Liver (tissue), 9 donors: ENCODE results near the gene IPO9. TPM values are rescaled to one million over a fixed set of nuclear protein-coding genes. Genes with fewer than 3 reads are reported as not detected.
A peak's percentile ranks its signal among the peaks of the same experiment; 100 is the strongest.
"Not testable (repeated sequence)": the region's sequence is repeated elsewhere in the genome, so short reads cannot be mapped to it uniquely, and the experiment has no call there.

Experiments
- DNase-seq: peaks from one replicate; pipeline ENCODE4 v3.0.0-alpha.2; 2017; ENCODE audit warnings: low spot score
- H3K27ac ChIP-seq, 2 donors: one replicate each; pipeline ENCODE4 v1.7.0; 2013; ENCODE audit warnings: inconsistent platforms in 2 of 2, low read length in 2 of 2, control low read depth in 1 of 2, low read depth in 1 of 2, mild to moderate bottlenecking in 1 of 2
- H3K27me3 ChIP-seq, 4 donors: one replicate each; pipeline versions ENCODE4 v1.6.1 to v1.7.0; 2013; ENCODE audit warnings: low read length in 3 of 4, inconsistent platforms in 1 of 4, mild to moderate bottlenecking in 1 of 4, moderate library complexity in 1 of 4; ENCODE audit not compliant: control insufficient read depth in 4 of 4, insufficient read depth in 4 of 4
- H3K36me3 ChIP-seq, 4 donors: one replicate each; pipeline versions ENCODE4 v1.6.1 to v1.7.0; 2013; ENCODE audit warnings: low read length in 3 of 4, mild to moderate bottlenecking in 3 of 4, low read depth in 1 of 4, moderate library complexity in 1 of 4; ENCODE audit not compliant: control insufficient read depth in 4 of 4, insufficient read depth in 3 of 4
- H3K4me1 ChIP-seq, 4 donors: one replicate each; pipeline versions ENCODE4 v1.6.1 to v1.7.0; 2013; ENCODE audit warnings: low read length in 3 of 4, mild to moderate bottlenecking in 3 of 4, moderate library complexity in 1 of 4; ENCODE audit not compliant: control insufficient read depth in 4 of 4, insufficient read depth in 4 of 4
- H3K4me3 ChIP-seq, 3 donors: one replicate each; pipeline versions ENCODE4 v1.6.1 to v1.7.0; 2013; ENCODE audit warnings: low read length in 3 of 3, control low read depth in 1 of 3, low read depth in 1 of 3, mild to moderate bottlenecking in 1 of 3
- H3K9ac ChIP-seq, 2 donors: one replicate each; pipeline ENCODE4 v1.7.0; 2013; ENCODE audit warnings: low read length in 2 of 2, mild to moderate bottlenecking in 2 of 2, moderate library complexity in 2 of 2, control low read depth in 1 of 2, low read depth in 1 of 2
- H3K9me3 ChIP-seq, 4 donors: one replicate each; pipeline versions ENCODE4 v1.6.1 to v1.7.0; 2013; ENCODE audit warnings: low read length in 3 of 4; ENCODE audit not compliant: control insufficient read depth in 4 of 4
- ATF3 ChIP-seq: IDR thresholded peaks from 2 replicates; pipeline ENCODE4 v1.6.1; 2016; ENCODE audit warnings: antibody characterized with exemption
- CTCF ChIP-seq: fragments of 150-350 bp; IDR thresholded peaks from 2 replicates; pipeline ENCODE4 v1.5.1; 2017; ENCODE audit warnings: improper control_type of control experiment, low read depth, low read length; ENCODE audit not compliant: missing input control
- EGR1 ChIP-seq, 2 donors: IDR thresholded peaks; 2 replicates each; pipeline ENCODE4 v1.6.1; 2016 to 2018; ENCODE audit warnings: antibody characterized with exemption in 2 of 2, low read depth in 2 of 2
- FOXA1 ChIP-seq: IDR thresholded peaks from 2 replicates; pipeline ENCODE4 v1.6.1; 2016; ENCODE audit warnings: antibody characterized with exemption
- FOXA2 ChIP-seq: IDR thresholded peaks from 2 replicates; pipeline ENCODE4 v1.6.1; 2016; ENCODE audit warnings: antibody characterized with exemption
- GABPA ChIP-seq, 2 donors: IDR thresholded peaks in 1 of 2; conservative IDR thresholded peaks in 1 of 2; 2 replicates each; pipeline ENCODE4 v1.6.1; 2016; ENCODE audit warnings: antibody characterized with exemption in 2 of 2, mild to moderate bottlenecking in 1 of 2, moderate library complexity in 1 of 2
- HNF4A ChIP-seq, 2 donors: conservative IDR thresholded peaks; 2 replicates each; pipeline ENCODE4 v1.6.1; 2016; ENCODE audit warnings: antibody characterized with exemption in 2 of 2, mild to moderate bottlenecking in 2 of 2
- HNF4G ChIP-seq: IDR thresholded peaks from 2 replicates; pipeline ENCODE4 v1.6.1; 2016; ENCODE audit warnings: antibody characterized with exemption
- JUND ChIP-seq, 2 donors: IDR thresholded peaks; 2 replicates each; pipeline ENCODE4 v1.6.1; 2016; ENCODE audit warnings: antibody characterized with exemption in 2 of 2
- MAX ChIP-seq: IDR thresholded peaks from 2 replicates; pipeline ENCODE4 v1.6.1; 2016; ENCODE audit warnings: antibody characterized with exemption
- NR2F2 ChIP-seq: IDR thresholded peaks from 2 replicates; pipeline ENCODE4 v1.6.1; 2016; ENCODE audit warnings: antibody characterized with exemption
- RAD21 ChIP-seq, 2 donors: IDR thresholded peaks; 2 replicates each; pipeline ENCODE4 v1.6.1; 2016; ENCODE audit warnings: antibody characterized with exemption in 2 of 2, mild to moderate bottlenecking in 2 of 2
- REST ChIP-seq: IDR thresholded peaks from 2 replicates; pipeline ENCODE4 v1.6.1; 2016; ENCODE audit warnings: antibody characterized with exemption, mild to moderate bottlenecking
- RXRA ChIP-seq, 2 donors: IDR thresholded peaks; 2 replicates each; pipeline ENCODE4 v1.6.1; 2017 to 2018; ENCODE audit warnings: antibody characterized with exemption in 2 of 2, mild to moderate bottlenecking in 1 of 2
- SP1 ChIP-seq: IDR thresholded peaks from 2 replicates; pipeline ENCODE4 v1.6.1; 2018; ENCODE audit warnings: antibody characterized with exemption, mild to moderate bottlenecking
- TAF1 ChIP-seq: conservative IDR thresholded peaks from 2 replicates; pipeline ENCODE4 v1.6.1; 2016; ENCODE audit warnings: antibody characterized with exemption, mild to moderate bottlenecking
- YY1 ChIP-seq: IDR thresholded peaks from 2 replicates; pipeline ENCODE4 v1.6.1; 2016; ENCODE audit warnings: antibody characterized with exemption, mild to moderate bottlenecking
- ZBTB33 ChIP-seq: IDR thresholded peaks from 2 replicates; pipeline ENCODE4 v1.6.1; 2016; ENCODE audit warnings: antibody characterized with exemption
- WGBS: extraction: QIAGEN DNeasy Blood & Tissue Kit; methylation state at CpG from one replicate; pipeline ENCODE4 v1.1.7; 2013; 5-methylcytosine and 5-hydroxymethylcytosine counted together
- polyA plus RNA-seq, 2 donors: library from polyadenylated mRNA; stranded (reverse) in 1 of 2; unstranded in 1 of 2; fragments of 200-250 nt in 1 of 2; fragments of >200 nt in 1 of 2; fragmentation: Nextera tagmentation in 1 of 2; extraction: Ambion mirVana in 1 of 2; gene quantifications; one replicate each; pipeline versions ENCODE4 v1.2.1 to v1.2.3, GENCODE V29; 2013 to 2015
- total RNA-seq, 2 donors: library from RNA; depleted of rRNA; stranded (reverse); fragments of >200 nt; gene quantifications; one replicate each; pipeline ENCODE4 v1.2.3, GENCODE V29; 2014
- donor health status: healthy.
- donor health status: healthy.
- donor health status: healthy.
- donor health status: healthy.
- donor health status: healthy.

IPO9 gene
- total and polyA plus RNA-seq, 4 donors: 6.6 to 22.1 (median 13.6) TPM

GRCh38 chr1:201850053-201850397 lies 21.1 kb downstream of the IPO9 start:
- no peaks in the 10 kb centered on the region for H3K27me3 ChIP-seq
- H3K4me1 ChIP-seq: peaks cover 12 to 34% (median 27%) of the 10 kb centered on the region in 4 donors
- 22% methylated on average over 1 of the region's 1 CpG for WGBS
- no peak for DNase-seq
- no peak for TF ChIP-seq MAX
- TF ChIP-seq SP1: no peak
- TF ChIP-seq RAD21 (IDR thresholded peaks at IDR 0.05): no peak
- TF ChIP-seq TAF1: no peak
- no peak for TF ChIP-seq CTCF
- no peak for TF ChIP-seq HNF4G
- TF ChIP-seq JUND (IDR thresholded peaks at IDR 0.05): no peak
- TF ChIP-seq FOXA2: no peak
- no peak for TF ChIP-seq ATF3
- TF ChIP-seq EGR1 (IDR thresholded peaks at IDR 0.05; ENCODE audit: low read depth in 2 of 2): no peak
- TF ChIP-seq YY1: no peak
- TF ChIP-seq GABPA (IDR thresholded peaks at IDR 0.05 in 1 of 2, conservative IDR thresholded peaks at IDR 0.05 in 1 of 2): no peak
- no peak for TF ChIP-seq FOXA1
- TF ChIP-seq REST: no peak
- TF ChIP-seq RXRA (IDR thresholded peaks at IDR 0.05): no peak
- no peak for TF ChIP-seq ZBTB33
- no peak for TF ChIP-seq NR2F2
- H3K4me3 ChIP-seq: no peak overlapping the region
- H3K9ac ChIP-seq: no peak overlapping the region
- no peaks in the 10 kb centered on the region for H3K9me3 ChIP-seq
- peak overlapping the region; percentile 22 to 39 for H3K27ac ChIP-seq
- H3K36me3 ChIP-seq: peaks cover 2 to 32% (median 25%) of the 10 kb centered on the region in 4 donors

GRCh38 chr1:201851949-201852348 lies 23.0 kb downstream of the IPO9 start:
- H3K4me3 ChIP-seq: no peak overlapping the region
- no peaks in the 10 kb centered on the region for H3K9me3 ChIP-seq
- peaks cover 2 to 48% (median 39%) of the 10 kb centered on the region in 4 donors for H3K36me3 ChIP-seq
- no peaks in the 10 kb centered on the region for H3K27me3 ChIP-seq
- peaks cover 12 to 31% (median 27%) of the 10 kb centered on the region in 4 donors for H3K4me1 ChIP-seq
- H3K9ac ChIP-seq: no peak overlapping the region
- 94% methylated on average over 1 of the region's 1 CpG for WGBS
- H3K27ac ChIP-seq: no peak overlapping the region
- no peak for DNase-seq
- TF ChIP-seq RXRA (IDR thresholded peaks at IDR 0.05): no peak
- TF ChIP-seq REST: no peak
- no peak for TF ChIP-seq FOXA1
- TF ChIP-seq EGR1 (IDR thresholded peaks at IDR 0.05; ENCODE audit: low read depth in 2 of 2): no peak
- TF ChIP-seq GABPA (IDR thresholded peaks at IDR 0.05 in 1 of 2, conservative IDR thresholded peaks at IDR 0.05 in 1 of 2): no peak
- no peak for TF ChIP-seq HNF4A (conservative IDR thresholded peaks at IDR 0.05)
- no peak for TF ChIP-seq SP1
- TF ChIP-seq HNF4G: no peak
- TF ChIP-seq FOXA2: no peak
- TF ChIP-seq MAX: no peak

- peaks cover 6 to 64% (median 57%) of the 10 kb centered on the region in 4 donors for H3K36me3 ChIP-seq
- not testable (repeated sequence) for H3K4me1 ChIP-seq, H3K27me3 ChIP-seq, H3K27ac ChIP-seq, H3K9me3 ChIP-seq, H3K4me3 ChIP-seq, H3K9ac ChIP-seq, DNase-seq
- 99% methylated on average over 2 of the region's 2 CpGs for WGBS
Observed at GRCh38 chr1:201856722-201857121, 27.8 kb downstream of the IPO9 start.
